ENCODE data around the gene NDUFAF3.

NDUFAF3 gene, protein sequence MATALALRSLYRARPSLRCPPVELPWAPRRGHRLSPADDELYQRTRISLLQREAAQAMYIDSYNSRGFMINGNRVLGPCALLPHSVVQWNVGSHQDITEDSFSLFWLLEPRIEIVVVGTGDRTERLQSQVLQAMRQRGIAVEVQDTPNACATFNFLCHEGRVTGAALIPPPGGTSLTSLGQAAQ

DNA sequence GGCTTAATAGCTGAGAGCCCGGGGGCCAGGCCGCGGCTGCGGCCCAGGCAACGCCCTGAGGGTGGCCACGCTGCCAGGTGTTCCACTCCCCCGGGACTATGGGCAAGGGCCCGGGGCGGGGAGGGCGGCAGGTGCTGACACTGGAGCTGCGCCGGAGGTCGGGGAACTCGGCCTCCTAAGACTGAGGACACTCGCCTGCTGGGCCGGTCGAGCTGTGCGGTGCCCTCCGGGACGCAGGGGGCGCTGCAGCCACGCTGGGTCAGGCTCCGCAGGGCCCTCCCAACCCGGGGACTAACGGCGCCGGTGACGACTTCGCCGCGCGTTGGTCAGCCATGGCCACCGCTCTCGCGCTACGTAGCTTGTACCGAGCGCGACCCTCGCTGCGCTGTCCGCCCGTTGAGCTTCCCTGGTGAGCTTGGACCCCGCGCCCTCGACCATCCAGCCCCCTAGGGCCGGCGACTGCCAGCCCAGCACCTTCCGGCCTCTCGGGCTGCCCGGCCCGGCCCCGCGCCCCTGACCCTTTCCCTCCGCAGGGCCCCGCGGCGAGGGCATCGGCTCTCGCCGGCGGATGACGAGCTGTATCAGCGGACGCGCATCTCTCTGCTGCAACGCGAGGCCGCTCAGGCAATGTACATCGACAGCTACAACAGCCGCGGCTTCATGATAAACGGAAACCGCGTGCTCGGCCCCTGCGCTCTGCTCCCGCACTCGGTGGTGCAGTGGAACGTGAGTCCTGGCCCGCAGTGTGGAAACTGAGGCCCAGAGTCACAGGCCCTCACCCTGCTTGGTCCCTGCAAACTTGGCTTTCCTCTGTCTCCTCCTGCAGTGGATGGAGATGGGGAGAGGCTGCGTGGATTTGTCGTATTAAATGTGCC lies at the start of gene NDUFAF3:
Gene NDUFAF3 (plus strand): TSS at position 309 of the 875 bp plus-strand sequence. CDS start 24 bp downstream, at position 333.
- H3K4me1 ChIP-seq (ENCODE audit: control insufficient read depth, insufficient read depth, low read length), result peaks cover 12% of the 10 kb centered on the region
- peak within 1 kb of the TSS; percentile 98 for H3K9ac ChIP-seq (ENCODE audit: low read length)
- peak within 1 kb of the TSS; percentile 94 for H3K4me3 ChIP-seq (ENCODE audit: low read length)
- peak within 1 kb of the TSS; percentile 99 for H3K27ac ChIP-seq (ENCODE audit: low read depth, low read length)
- H3K36me3 ChIP-seq (ENCODE audit: control insufficient read depth, insufficient read depth, low read length), result peaks cover 30% of the 10 kb centered on the region
- H3K27me3 ChIP-seq (ENCODE audit: control insufficient read depth, insufficient read depth, low read length), result no peaks in the 10 kb centered on the region

DNA sequence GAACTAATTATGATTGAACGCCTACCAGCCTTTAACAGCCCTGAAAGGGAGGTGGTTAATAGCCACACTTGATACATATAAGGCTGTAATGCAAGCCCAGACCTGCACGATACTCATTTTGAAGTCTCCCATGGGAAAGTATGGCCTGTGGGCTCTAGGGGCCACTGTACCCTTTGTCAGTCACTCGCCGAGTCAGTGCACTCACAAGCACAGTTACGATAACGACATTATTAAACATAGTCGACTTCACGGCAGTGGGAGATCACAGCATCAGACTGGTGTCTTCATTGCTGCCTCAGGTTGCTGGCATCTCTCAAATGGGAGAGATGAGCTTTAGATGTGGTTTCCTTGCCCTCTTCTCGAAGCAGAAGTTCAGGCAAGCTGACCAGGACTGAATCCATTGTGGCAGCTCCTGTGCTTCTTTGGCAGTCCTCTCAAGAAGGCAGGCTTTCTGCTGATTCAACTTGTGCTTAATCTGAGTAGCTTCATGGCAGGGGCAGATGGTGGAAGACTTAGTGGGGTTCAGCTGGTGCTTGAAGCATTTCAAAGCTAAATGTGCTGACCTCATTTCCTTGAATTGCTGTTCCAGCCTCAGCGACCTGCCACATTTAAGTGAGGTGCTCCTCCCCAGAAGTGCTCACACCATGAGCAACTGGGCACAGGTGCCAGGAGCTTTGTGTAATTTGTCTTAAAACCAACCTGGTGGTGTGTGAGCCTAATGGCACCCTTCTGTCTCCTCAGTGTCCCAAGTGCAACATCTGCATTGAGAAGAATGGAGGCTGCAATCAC lies 47.7 kb upstream of the NDUFAF3 start:
- Histone ChIP-seq H3K9ac (ENCODE audit: low read length) (no peak overlapping the region), H3K36me3 (ENCODE audit: control insufficient read depth, insufficient read depth, low read length) (peaks cover 37% of the 10 kb centered on the region), H3K4me3 (ENCODE audit: low read length) (no peak overlapping the region), H3K27ac (ENCODE audit: low read depth, low read length) (no peak overlapping the region), H3K27me3 (ENCODE audit: control insufficient read depth, insufficient read depth, low read length) (no peaks in the 10 kb centered on the region), H3K4me1 (ENCODE audit: control insufficient read depth, insufficient read depth, low read length) (no peaks in the 10 kb centered on the region)

- no peak overlapping the region for H3K4me3 ChIP-seq (ENCODE audit: low read length)
- H3K27ac ChIP-seq (ENCODE audit: low read depth, low read length), result no peak overlapping the region
- H3K36me3 ChIP-seq (ENCODE audit: control insufficient read depth, insufficient read depth, low read length), result peaks cover 45% of the 10 kb centered on the region
- H3K9ac ChIP-seq (ENCODE audit: low read length), result no peak overlapping the region
- no peaks in the 10 kb centered on the region for H3K4me1 ChIP-seq (ENCODE audit: control insufficient read depth, insufficient read depth, low read length)
- no peaks in the 10 kb centered on the region for H3K27me3 ChIP-seq (ENCODE audit: control insufficient read depth, insufficient read depth, low read length)
These were observed 42.5 kb upstream of the NDUFAF3 start for GRCh38 chr3:48979451-48979850.

GRCh38 chr3:48980295-48980694 lies 41.6 kb upstream of the NDUFAF3 start:
- Histone ChIP-seq H3K27ac (ENCODE audit: low read depth, low read length) (no peak overlapping the region), H3K36me3 (ENCODE audit: control insufficient read depth, insufficient read depth, low read length) (peaks cover 43% of the 10 kb centered on the region), H3K9ac (ENCODE audit: low read length) (no peak overlapping the region), H3K27me3 (ENCODE audit: control insufficient read depth, insufficient read depth, low read length) (no peaks in the 10 kb centered on the region), H3K4me1 (ENCODE audit: control insufficient read depth, insufficient read depth, low read length) (no peaks in the 10 kb centered on the region), H3K4me3 (ENCODE audit: low read length) (no peak overlapping the region)

- H3K27ac ChIP-seq (ENCODE audit: low read depth, low read length), result no peak overlapping the region
- no peaks in the 10 kb centered on the region for H3K27me3 ChIP-seq (ENCODE audit: control insufficient read depth, insufficient read depth, low read length)
- no peak overlapping the region for H3K9ac ChIP-seq (ENCODE audit: low read length)
- H3K36me3 ChIP-seq (ENCODE audit: control insufficient read depth, insufficient read depth, low read length), result peaks cover 43% of the 10 kb centered on the region
- no peaks in the 10 kb centered on the region for H3K4me1 ChIP-seq (ENCODE audit: control insufficient read depth, insufficient read depth, low read length)
- H3K4me3 ChIP-seq (ENCODE audit: low read length), result no peak overlapping the region
These were observed 39.9 kb upstream of the NDUFAF3 start for GRCh38 chr3:48982016-48982415.

- Histone ChIP-seq H3K27me3 (ENCODE audit: control insufficient read depth, insufficient read depth, low read length) (no peaks in the 10 kb centered on the region), H3K36me3 (ENCODE audit: control insufficient read depth, insufficient read depth, low read length) (peaks cover 43% of the 10 kb centered on the region), H3K4me3 (ENCODE audit: low read length) (no peak overlapping the region), H3K4me1 (ENCODE audit: control insufficient read depth, insufficient read depth, low read length) (no peaks in the 10 kb centered on the region), H3K27ac (ENCODE audit: low read depth, low read length) (no peak overlapping the region), H3K9ac (ENCODE audit: low read length) (no peak overlapping the region)
These were observed 39.2 kb upstream of the NDUFAF3 start for GRCh38 chr3:48982686-48983085.

DNA sequence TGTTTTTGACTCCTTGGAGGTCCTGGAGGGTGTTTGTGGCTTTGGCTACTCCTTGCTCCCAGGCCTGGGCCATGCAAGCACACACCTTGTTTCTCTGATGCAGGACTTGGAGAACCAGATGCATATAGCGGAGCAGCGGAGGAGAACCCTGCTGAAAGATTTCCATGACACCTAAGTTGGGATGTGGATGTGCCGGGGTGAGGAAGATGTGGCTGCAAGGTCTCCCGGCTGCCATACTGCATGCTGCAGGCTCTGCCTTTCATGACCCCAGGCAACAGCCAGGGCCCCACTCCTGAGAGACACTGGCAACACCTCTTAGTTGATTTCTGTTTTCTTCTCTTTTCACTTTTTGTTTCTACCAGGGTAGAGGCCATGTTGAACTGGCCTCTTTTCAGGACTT lies 38.8 kb upstream of the NDUFAF3 start:
- Histone ChIP-seq H3K27ac (ENCODE audit: low read depth, low read length) (no peak overlapping the region), H3K36me3 (ENCODE audit: control insufficient read depth, insufficient read depth, low read length) (peaks cover 43% of the 10 kb centered on the region), H3K27me3 (ENCODE audit: control insufficient read depth, insufficient read depth, low read length) (no peaks in the 10 kb centered on the region), H3K4me3 (ENCODE audit: low read length) (no peak overlapping the region), H3K9ac (ENCODE audit: low read length) (no peak overlapping the region), H3K4me1 (ENCODE audit: control insufficient read depth, insufficient read depth, low read length) (no peaks in the 10 kb centered on the region)

- Histone ChIP-seq H3K4me3 (ENCODE audit: low read length) (no peak overlapping the region), H3K36me3 (ENCODE audit: control insufficient read depth, insufficient read depth, low read length) (peaks cover 35% of the 10 kb centered on the region), H3K27me3 (ENCODE audit: control insufficient read depth, insufficient read depth, low read length) (no peaks in the 10 kb centered on the region), H3K4me1 (ENCODE audit: control insufficient read depth, insufficient read depth, low read length) (peaks cover 5% of the 10 kb centered on the region), H3K9ac (ENCODE audit: low read length) (no peak overlapping the region), H3K27ac (ENCODE audit: low read depth, low read length) (no peak overlapping the region)
These were observed 37.3 kb upstream of the NDUFAF3 start for GRCh38 chr3:48984663-48985062.

- Histone ChIP-seq H3K27me3 (ENCODE audit: control insufficient read depth, insufficient read depth, low read length) (no peaks in the 10 kb centered on the region), H3K27ac (ENCODE audit: low read depth, low read length) (no peak overlapping the region), H3K4me1 (ENCODE audit: control insufficient read depth, insufficient read depth, low read length) (peaks cover 7% of the 10 kb centered on the region), H3K9ac (ENCODE audit: low read length) (no peak overlapping the region), H3K36me3 (ENCODE audit: control insufficient read depth, insufficient read depth, low read length) (peaks cover 27% of the 10 kb centered on the region), H3K4me3 (ENCODE audit: low read length) (no peak overlapping the region)
These were observed 36.0 kb upstream of the NDUFAF3 start for GRCh38 chr3:48985831-48986376.

DNA sequence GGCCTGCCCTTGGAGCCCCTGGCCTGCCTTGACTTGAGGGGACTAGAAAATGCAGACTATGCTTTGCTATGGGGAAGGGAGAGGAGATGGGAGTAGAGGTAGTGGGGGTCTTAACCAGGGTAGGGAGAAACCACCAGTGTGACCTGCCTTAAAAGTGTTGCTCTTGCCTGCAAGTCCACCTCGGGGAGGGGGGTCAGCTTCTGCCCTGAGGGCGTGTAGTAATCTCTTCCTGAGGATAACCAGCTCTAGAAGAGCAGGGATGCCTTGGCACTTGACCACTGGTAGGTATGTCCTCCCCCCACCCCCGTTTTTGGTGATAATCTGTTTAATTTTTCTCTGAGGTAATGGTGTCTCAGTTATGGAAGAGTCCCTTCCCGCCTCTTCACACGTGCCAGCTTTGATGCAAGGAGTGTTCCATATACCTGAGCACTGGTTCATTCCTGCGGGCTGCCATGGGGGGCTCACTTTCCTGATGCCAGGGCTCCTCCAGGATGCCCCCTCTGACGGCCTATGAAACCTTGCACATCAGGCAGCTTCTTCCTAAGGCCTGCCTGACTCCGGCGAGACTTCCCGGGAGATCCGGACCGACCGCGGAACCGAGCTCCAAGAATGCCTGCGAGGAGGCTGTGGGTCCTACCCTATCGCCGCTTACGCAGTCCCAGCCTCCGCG lies 32.7 kb upstream of the NDUFAF3 start:
- peaks cover 9% of the 10 kb centered on the region for H3K36me3 ChIP-seq (ENCODE audit: control insufficient read depth, insufficient read depth, low read length)
- peak overlapping the region; percentile 87 for H3K9ac ChIP-seq (ENCODE audit: low read length)
- H3K27me3 ChIP-seq (ENCODE audit: control insufficient read depth, insufficient read depth, low read length), result no peaks in the 10 kb centered on the region
- H3K27ac ChIP-seq (ENCODE audit: low read depth, low read length), result peak overlapping the region; percentile 90
- peak overlapping the region; percentile 95 for H3K4me3 ChIP-seq (ENCODE audit: low read length)
- H3K4me1 ChIP-seq (ENCODE audit: control insufficient read depth, insufficient read depth, low read length), result peaks cover 11% of the 10 kb centered on the region

- peaks cover 5% of the 10 kb centered on the region for H3K36me3 ChIP-seq (ENCODE audit: control insufficient read depth, insufficient read depth, low read length)
These were observed 31.9 kb upstream of the NDUFAF3 start, which contains the start of gene P4HTM for GRCh38 chr3:48989796-48990635. Gene P4HTM (plus strand): TSS chr3:48990241. CDS start chr3:48990257, 16 bp downstream.

More at GRCh38 chr3:48989796-48990635, 31.9 kb upstream of the NDUFAF3 start, which contains the start of gene P4HTM:
- H3K27ac ChIP-seq (ENCODE audit: low read depth, low read length), result peak within 1 kb of the TSS; percentile 90
- peaks cover 11% of the 10 kb centered on the region for H3K4me1 ChIP-seq (ENCODE audit: control insufficient read depth, insufficient read depth, low read length)
- no peaks in the 10 kb centered on the region for H3K27me3 ChIP-seq (ENCODE audit: control insufficient read depth, insufficient read depth, low read length)
- H3K9ac ChIP-seq (ENCODE audit: low read length), result peak within 1 kb of the TSS; percentile 87
- H3K4me3 ChIP-seq (ENCODE audit: low read length), result peak within 1 kb of the TSS; percentile 95
